ENCODE measurements around the gene FGF14.

The FGF14 gene

GRCh38 chr13:101811881-101812280 lies 590.0 kb downstream of the FGF14 start:
- Histone ChIP-seq H3K36me3 (ENCODE audit: insufficient read depth, low read length) (no peaks in the 10 kb centered on the region), H3K27me3 (ENCODE audit: insufficient read depth, low read length) (no peaks in the 10 kb centered on the region), H3K4me3 (ENCODE audit: low read depth, low read length) (no peak overlapping the region)

GRCh38 chr13:101811284-101811839 lies 590.5 kb downstream of the FGF14 start:
- H3K27me3 ChIP-seq (ENCODE audit: insufficient read depth, low read length), result no peaks in the 10 kb centered on the region
- H3K36me3 ChIP-seq (ENCODE audit: insufficient read depth, low read length), result no peaks in the 10 kb centered on the region
- H3K4me3 ChIP-seq (ENCODE audit: low read depth, low read length), result no peak overlapping the region
- no peak overlapping the region for H3K27ac ChIP-seq (ENCODE audit: low read depth, low read length)
- no peak overlapping the region for H2AFZ ChIP-seq (ENCODE audit: low read length, unreplicated experiment)
- H3K4me1 ChIP-seq (ENCODE audit: control insufficient read depth, insufficient read depth, low read length, unreplicated experiment), result no peaks in the 10 kb centered on the region
- H3K79me2 ChIP-seq (ENCODE audit: control insufficient read depth, insufficient read depth, low read length, unreplicated experiment), result no peaks in the 10 kb centered on the region

More at GRCh38 chr13:101811881-101812280, 590.0 kb downstream of the FGF14 start:
- H3K27ac ChIP-seq (ENCODE audit: low read depth, low read length), result no peak overlapping the region
- no peak overlapping the region for H2AFZ ChIP-seq (ENCODE audit: low read length, unreplicated experiment)
- H3K4me1 ChIP-seq (ENCODE audit: control insufficient read depth, insufficient read depth, low read length, unreplicated experiment), result no peaks in the 10 kb centered on the region
- no peaks in the 10 kb centered on the region for H3K79me2 ChIP-seq (ENCODE audit: control insufficient read depth, insufficient read depth, low read length, unreplicated experiment)

GRCh38 chr13:101799196-101799595 lies 602.7 kb downstream of the FGF14 start:
- Histone ChIP-seq H2AFZ (ENCODE audit: low read length, unreplicated experiment) (no peak overlapping the region), H3K36me3 (ENCODE audit: insufficient read depth, low read length) (no peaks in the 10 kb centered on the region), H3K27me3 (ENCODE audit: insufficient read depth, low read length) (no peaks in the 10 kb centered on the region), H3K27ac (ENCODE audit: low read depth, low read length) (no peak overlapping the region), H3K79me2 (ENCODE audit: control insufficient read depth, insufficient read depth, low read length, unreplicated experiment) (no peaks in the 10 kb centered on the region), H3K4me3 (ENCODE audit: low read depth, low read length) (no peak overlapping the region), H3K4me1 (ENCODE audit: control insufficient read depth, insufficient read depth, low read length, unreplicated experiment) (no peaks in the 10 kb centered on the region)

- no peaks in the 10 kb centered on the region for H3K27me3 ChIP-seq (ENCODE audit: insufficient read depth, low read length)
- H3K4me3 ChIP-seq (ENCODE audit: low read depth, low read length), result no peak overlapping the region
- no peaks in the 10 kb centered on the region for H3K36me3 ChIP-seq (ENCODE audit: insufficient read depth, low read length)
- H3K79me2 ChIP-seq (ENCODE audit: control insufficient read depth, insufficient read depth, low read length, unreplicated experiment), result no peaks in the 10 kb centered on the region
- no peaks in the 10 kb centered on the region for H3K4me1 ChIP-seq (ENCODE audit: control insufficient read depth, insufficient read depth, low read length, unreplicated experiment)
- no peak overlapping the region for H3K27ac ChIP-seq (ENCODE audit: low read depth, low read length)
- H2AFZ ChIP-seq (ENCODE audit: low read length, unreplicated experiment), result no peak overlapping the region
Measured at GRCh38 chr13:101798437-101798836, 603.4 kb downstream of the FGF14 start.

- H3K4me3 ChIP-seq (ENCODE audit: low read depth, low read length), result no peak overlapping the region
- no peaks in the 10 kb centered on the region for H3K4me1 ChIP-seq (ENCODE audit: control insufficient read depth, insufficient read depth, low read length, unreplicated experiment)
- H3K79me2 ChIP-seq (ENCODE audit: control insufficient read depth, insufficient read depth, low read length, unreplicated experiment), result no peaks in the 10 kb centered on the region
- H3K27ac ChIP-seq (ENCODE audit: low read depth, low read length), result no peak overlapping the region
- no peak overlapping the region for H2AFZ ChIP-seq (ENCODE audit: low read length, unreplicated experiment)
- no peaks in the 10 kb centered on the region for H3K27me3 ChIP-seq (ENCODE audit: insufficient read depth, low read length)
- H3K36me3 ChIP-seq (ENCODE audit: insufficient read depth, low read length), result no peaks in the 10 kb centered on the region
Measured at GRCh38 chr13:101795460-101795859, 606.4 kb downstream of the FGF14 start.

GRCh38 chr13:101795025-101795424 lies 606.8 kb downstream of the FGF14 start:
- no peaks in the 10 kb centered on the region for H3K27me3 ChIP-seq (ENCODE audit: insufficient read depth, low read length)
- H2AFZ ChIP-seq (ENCODE audit: low read length, unreplicated experiment), result no peak overlapping the region
- no peaks in the 10 kb centered on the region for H3K79me2 ChIP-seq (ENCODE audit: control insufficient read depth, insufficient read depth, low read length, unreplicated experiment)
- no peaks in the 10 kb centered on the region for H3K4me1 ChIP-seq (ENCODE audit: control insufficient read depth, insufficient read depth, low read length, unreplicated experiment)
- no peaks in the 10 kb centered on the region for H3K36me3 ChIP-seq (ENCODE audit: insufficient read depth, low read length)
- H3K27ac ChIP-seq (ENCODE audit: low read depth, low read length), result no peak overlapping the region
- no peak overlapping the region for H3K4me3 ChIP-seq (ENCODE audit: low read depth, low read length)

GRCh38 chr13:101792189-101792588 lies 609.7 kb downstream of the FGF14 start:
- Histone ChIP-seq H3K27me3 (ENCODE audit: insufficient read depth, low read length) (no peaks in the 10 kb centered on the region), H3K27ac (ENCODE audit: low read depth, low read length) (no peak overlapping the region), H3K4me3 (ENCODE audit: low read depth, low read length) (no peak overlapping the region), H3K36me3 (ENCODE audit: insufficient read depth, low read length) (no peaks in the 10 kb centered on the region), H3K79me2 (ENCODE audit: control insufficient read depth, insufficient read depth, low read length, unreplicated experiment) (no peaks in the 10 kb centered on the region), H2AFZ (ENCODE audit: low read length, unreplicated experiment) (no peak overlapping the region), H3K4me1 (ENCODE audit: control insufficient read depth, insufficient read depth, low read length, unreplicated experiment) (no peaks in the 10 kb centered on the region)

- Histone ChIP-seq H3K27ac (ENCODE audit: low read depth, low read length) (no peak overlapping the region), H3K36me3 (ENCODE audit: insufficient read depth, low read length) (no peaks in the 10 kb centered on the region), H2AFZ (ENCODE audit: low read length, unreplicated experiment) (no peak overlapping the region), H3K4me3 (ENCODE audit: low read depth, low read length) (no peak overlapping the region), H3K27me3 (ENCODE audit: insufficient read depth, low read length) (peaks cover 7% of the 10 kb centered on the region; the same call in 1 of the 2 replicates), H3K4me1 (ENCODE audit: control insufficient read depth, insufficient read depth, low read length, unreplicated experiment) (no peaks in the 10 kb centered on the region), H3K79me2 (ENCODE audit: control insufficient read depth, insufficient read depth, low read length, unreplicated experiment) (no peaks in the 10 kb centered on the region)
Measured at GRCh38 chr13:101785858-101786257, 616.0 kb downstream of the FGF14 start.

GRCh38 chr13:101784313-101784712 lies 617.5 kb downstream of the FGF14 start:
- no peaks in the 10 kb centered on the region for H3K79me2 ChIP-seq (ENCODE audit: control insufficient read depth, insufficient read depth, low read length, unreplicated experiment)
- H3K4me1 ChIP-seq (ENCODE audit: control insufficient read depth, insufficient read depth, low read length, unreplicated experiment), result no peaks in the 10 kb centered on the region
- H3K27ac ChIP-seq (ENCODE audit: low read depth, low read length), result no peak overlapping the region
- peaks cover 7% of the 10 kb centered on the region; the same call in 1 of the 2 replicates for H3K27me3 ChIP-seq (ENCODE audit: insufficient read depth, low read length)
- no peak overlapping the region for H3K4me3 ChIP-seq (ENCODE audit: low read depth, low read length)
- no peak overlapping the region for H2AFZ ChIP-seq (ENCODE audit: low read length, unreplicated experiment)
- no peaks in the 10 kb centered on the region for H3K36me3 ChIP-seq (ENCODE audit: insufficient read depth, low read length)

- Histone ChIP-seq H3K36me3 (ENCODE audit: insufficient read depth, low read length) (no peaks in the 10 kb centered on the region), H2AFZ (ENCODE audit: low read length, unreplicated experiment) (no peak overlapping the region), H3K27me3 (ENCODE audit: insufficient read depth, low read length) (peaks cover 7% of the 10 kb centered on the region; the same call in 1 of the 2 replicates), H3K4me3 (ENCODE audit: low read depth, low read length) (no peak overlapping the region), H3K4me1 (ENCODE audit: control insufficient read depth, insufficient read depth, low read length, unreplicated experiment) (no peaks in the 10 kb centered on the region), H3K27ac (ENCODE audit: low read depth, low read length) (no peak overlapping the region), H3K79me2 (ENCODE audit: control insufficient read depth, insufficient read depth, low read length, unreplicated experiment) (no peaks in the 10 kb centered on the region)
Measured at GRCh38 chr13:101783554-101783953, 618.3 kb downstream of the FGF14 start.

GRCh38 chr13:101780211-101780610 lies 621.6 kb downstream of the FGF14 start:
- H3K79me2 ChIP-seq (ENCODE audit: control insufficient read depth, insufficient read depth, low read length, unreplicated experiment), result no peaks in the 10 kb centered on the region
- 0 out of 2 replicates have a peak, but pooled peaks cover 7% of the 10 kb centered on the region for H3K27me3 ChIP-seq (ENCODE audit: insufficient read depth, low read length)
- no peaks in the 10 kb centered on the region for H3K36me3 ChIP-seq (ENCODE audit: insufficient read depth, low read length)
- no peak overlapping the region for H3K27ac ChIP-seq (ENCODE audit: low read depth, low read length)
- H3K4me3 ChIP-seq (ENCODE audit: low read depth, low read length), result no peak overlapping the region
- no peak overlapping the region for H2AFZ ChIP-seq (ENCODE audit: low read length, unreplicated experiment)
- no peaks in the 10 kb centered on the region for H3K4me1 ChIP-seq (ENCODE audit: control insufficient read depth, insufficient read depth, low read length, unreplicated experiment)
